BLaER1 treated with 17β-estradiol and CSF1 and Interleukin-3, amounts not matched to agents 10 nM and 100 nM (cell line): ENCODE measurements around the gene NDUFB8.

ENCODE experiments used
- H3K27ac ChIP-seq, 11 experiments: shearing (Covaris generic); formaldehyde crosslinking; 2 replicates each; pipeline ENCODE4 v1.8.1; 2022
- H3K27me3 ChIP-seq, 11 experiments: shearing (Covaris generic); formaldehyde crosslinking; 2 replicates each; pipeline ENCODE4 v1.8.1; 2022
- H3K36me3 ChIP-seq, 11 experiments: shearing (Covaris generic); formaldehyde crosslinking; 2 replicates each; pipeline ENCODE4 v1.8.1; 2022
- H3K4me1 ChIP-seq, 10 experiments: shearing (Covaris generic); formaldehyde crosslinking; 2 replicates each; pipeline ENCODE4 v1.8.1; 2022
- H3K4me2 ChIP-seq, 11 experiments: shearing (Covaris generic); formaldehyde crosslinking; 2 replicates each; pipeline ENCODE4 v1.8.1; 2022
- H3K4me3 ChIP-seq, 10 experiments: shearing (Covaris generic); formaldehyde crosslinking; 2 replicates each; pipeline ENCODE4 v1.8.1; 2022
- H3K9ac ChIP-seq, 11 experiments: shearing (Covaris generic); formaldehyde crosslinking; 2 replicates each; pipeline ENCODE4 v1.8.1; 2022
- H3K9me3 ChIP-seq, 11 experiments: shearing (Covaris generic); formaldehyde crosslinking; replicated peaks in 1 of 11; 2 replicates each; pipeline ENCODE4 v1.8.1; 2022
- H4K20me1 ChIP-seq, 11 experiments: shearing (Covaris generic); formaldehyde crosslinking; 2 replicates each; pipeline ENCODE4 v1.8.1; 2022
- Cebpa-rat ChIP-seq, 11 experiments: shearing (Covaris generic); IDR thresholded peaks; 2 replicates each; pipeline ENCODE4 v1.8.1; 2022

The NDUFB8 gene

GRCh38 chr10:100553929-100554328, 24.3 kb upstream of the NDUFB8 start:
- H3K9ac ChIP-seq: no peak overlapping the region
- no peaks in the 10 kb centered on the region for H3K27me3 ChIP-seq
- H4K20me1 ChIP-seq: peaks cover 0 to 27% (median 0%) of the 10 kb centered on the region in 11 experiments; a peak in 7 of 22 replicates
- H3K4me3 ChIP-seq: no peak overlapping the region
- no peak overlapping the region for H3K27ac ChIP-seq
- H3K4me2 ChIP-seq: no peak overlapping the region
- H3K9me3 ChIP-seq: no peaks in the 10 kb centered on the region
- TF ChIP-seq Cebpa-rat (IDR thresholded peaks at IDR 0.05): no peak
- H3K4me1 ChIP-seq: peaks cover 23 to 42% (median 31%) of the 10 kb centered on the region in 10 experiments
- H3K36me3 ChIP-seq: peaks cover 34 to 89% (median 47%) of the 10 kb centered on the region in 11 experiments

GRCh38 chr10:100551738-100552137, 22.1 kb upstream of the NDUFB8 start:
- no peak for TF ChIP-seq Cebpa-rat (IDR thresholded peaks at IDR 0.05)
- H3K9me3 ChIP-seq: no peaks in the 10 kb centered on the region
- peaks cover 0 to 32% (median 0%) of the 10 kb centered on the region in 11 experiments; a peak in 9 of 22 replicates for H4K20me1 ChIP-seq
- peak overlapping the region; percentile 32 to 71 (median 56); a peak in 21 of 22 replicates for H3K4me2 ChIP-seq
- H3K4me1 ChIP-seq: peaks cover 29 to 42% (median 31%) of the 10 kb centered on the region in 10 experiments
- H3K9ac ChIP-seq: peak overlapping the region in 2 of 11 experiments; percentile 2 to 6; a peak in 2 of 22 replicates
- H3K36me3 ChIP-seq: peaks cover 56 to 90% (median 62%) of the 10 kb centered on the region in 11 experiments
- no peaks in the 10 kb centered on the region for H3K27me3 ChIP-seq
- H3K27ac ChIP-seq: peak overlapping the region in 7 of 11 experiments; percentile 11 to 43 (median 28); a peak in 9 of 22 replicates
- no peak overlapping the region for H3K4me3 ChIP-seq

GRCh38 chr10:100551196-100551595, 21.5 kb upstream of the NDUFB8 start:
- peak overlapping the region in 4 of 11 experiments; percentile 14 to 46 (median 40); a peak in 4 of 22 replicates for H3K27ac ChIP-seq
- no peaks in the 10 kb centered on the region for H3K9me3 ChIP-seq
- H4K20me1 ChIP-seq: peaks cover 0 to 32% (median 0%) of the 10 kb centered on the region in 11 experiments; a peak in 9 of 22 replicates
- H3K4me1 ChIP-seq: peaks cover 29 to 42% (median 31%) of the 10 kb centered on the region in 10 experiments
- no peak overlapping the region for H3K4me3 ChIP-seq
- H3K9ac ChIP-seq: peak overlapping the region in 4 of 11 experiments; percentile 3 to 34 (median 16); a peak in 2 of 22 replicates
- H3K27me3 ChIP-seq: no peaks in the 10 kb centered on the region
- TF ChIP-seq Cebpa-rat (IDR thresholded peaks at IDR 0.05): no peak
- H3K36me3 ChIP-seq: peaks cover 55 to 90% (median 65%) of the 10 kb centered on the region in 11 experiments
- peak overlapping the region; percentile 32 to 71 (median 56) for H3K4me2 ChIP-seq

- no peak for TF ChIP-seq Cebpa-rat (IDR thresholded peaks at IDR 0.05)
- H3K9me3 ChIP-seq: no peaks in the 10 kb centered on the region
- no peak overlapping the region for H3K27ac ChIP-seq
- peaks cover under 1 to 10% (median 2%) of the 10 kb centered on the region in 10 experiments; a peak in 12 of 20 replicates for H3K4me1 ChIP-seq
- H4K20me1 ChIP-seq: peaks cover 0 to 54% (median 15%) of the 10 kb centered on the region in 11 experiments; a peak in 13 of 22 replicates
- H3K36me3 ChIP-seq: peaks cover 97 to 100% (median 99%) of the 10 kb centered on the region in 11 experiments
- H3K27me3 ChIP-seq: no peaks in the 10 kb centered on the region
- H3K4me2 ChIP-seq: no peak overlapping the region
- no peak overlapping the region for H3K9ac ChIP-seq
- H3K4me3 ChIP-seq: no peak overlapping the region
Observed at GRCh38 chr10:100544950-100545349, 15.3 kb upstream of the NDUFB8 start.

GRCh38 chr10:100537475-100537874, 7.8 kb upstream of the NDUFB8 start:
- Histone ChIP-seq H3K4me2 (peak overlapping the region; percentile 82 to 96 (median 90)), H4K20me1 (peaks cover 0 to 44% (median 23%) of the 10 kb centered on the region in 11 experiments; a peak in 13 of 22 replicates), H3K4me1 (peaks cover 33 to 43% (median 40%) of the 10 kb centered on the region in 10 experiments), H3K9me3 (peaks cover 0 to 4% (median 0%) of the 10 kb centered on the region in 11 experiments; a peak in 4 of 22 replicates), H3K27ac (peak overlapping the region in 2 of 11 experiments; percentile 83; a peak in 1 of 22 replicates), H3K9ac (peak overlapping the region; percentile 11 to 81 (median 38); a peak in 15 of 22 replicates), H3K4me3 (peak overlapping the region in 9 of 10 experiments; percentile 58 to 76 (median 69); a peak in 13 of 20 replicates), H3K36me3 (peaks cover 41 to 53% (median 48%) of the 10 kb centered on the region in 11 experiments), H3K27me3 (no peaks in the 10 kb centered on the region)
- TF ChIP-seq Cebpa-rat (IDR thresholded peaks at IDR 0.05): no peak

- H3K4me3 ChIP-seq: peak within 1 kb of the TSS; percentile 58 to 76 (median 68)
Observed at GRCh38 chr10:100535715-100536353, 6.2 kb upstream of the NDUFB8 start, which contains the start of gene HIF1AN. Gene HIF1AN, plus strand, starts transcription at chr10:100535943. Its CDS starts 16 bp downstream, at chr10:100535959.

GRCh38 chr10:100535338-100535714, 5.7 kb upstream of the NDUFB8 start:
- H3K4me3 ChIP-seq: peak overlapping the region; percentile 58 to 76 (median 68)
- peak overlapping the region; percentile 41 to 85 (median 76); a peak in 18 of 22 replicates for H3K27ac ChIP-seq
- H3K4me1 ChIP-seq: peaks cover 33 to 44% (median 40%) of the 10 kb centered on the region in 10 experiments
- H3K4me2 ChIP-seq: peak overlapping the region; percentile 76 to 96 (median 88)
- no peaks in the 10 kb centered on the region for H3K27me3 ChIP-seq
- H3K36me3 ChIP-seq: peaks cover 20 to 31% (median 27%) of the 10 kb centered on the region in 11 experiments
- TF ChIP-seq Cebpa-rat (IDR thresholded peaks at IDR 0.05): no peak
- H3K9me3 ChIP-seq: peaks cover 0 to 14% (median 7%) of the 10 kb centered on the region in 11 experiments; a peak in 13 of 22 replicates
- H4K20me1 ChIP-seq: peaks cover 0 to 25% (median 14%) of the 10 kb centered on the region in 11 experiments; a peak in 12 of 22 replicates
- peak overlapping the region; percentile 62 to 81 (median 78) for H3K9ac ChIP-seq

More at GRCh38 chr10:100535715-100536353, 6.2 kb upstream of the NDUFB8 start, which contains the start of gene HIF1AN:
- Histone ChIP-seq H3K9ac (peak within 1 kb of the TSS; percentile 72 to 81 (median 78)), H3K36me3 (peaks cover 25 to 36% (median 32%) of the 10 kb centered on the region in 11 experiments), H3K4me2 (peak within 1 kb of the TSS; percentile 82 to 96 (median 90)), H3K4me1 (peaks cover 33 to 43% (median 40%) of the 10 kb centered on the region in 10 experiments), H3K27ac (peak within 1 kb of the TSS; percentile 65 to 87 (median 78); a peak in 21 of 22 replicates), H3K9me3 (peaks cover 0 to 14% (median 7%) of the 10 kb centered on the region in 11 experiments; a peak in 13 of 22 replicates), H4K20me1 (peaks cover 0 to 30% (median 19%) of the 10 kb centered on the region in 11 experiments; a peak in 13 of 22 replicates), H3K27me3 (no peaks in the 10 kb centered on the region)
- TF ChIP-seq Cebpa-rat (IDR thresholded peaks at IDR 0.05): no peak

- Histone ChIP-seq H3K4me1 (peaks cover 37 to 50% (median 46%) of the 10 kb centered on the region in 10 experiments), H3K9me3 (peaks cover 0 to 14% (median 7%) of the 10 kb centered on the region in 11 experiments; a peak in 13 of 22 replicates), H3K27ac (peak overlapping the region in 5 of 11 experiments; percentile 76 to 83 (median 83); a peak in 10 of 22 replicates), H3K4me2 (peak overlapping the region; percentile 76 to 96 (median 88)), H3K36me3 (peaks cover 14 to 25% (median 21%) of the 10 kb centered on the region in 11 experiments), H3K9ac (peak overlapping the region in 6 of 11 experiments; percentile 76 to 81 (median 78); a peak in 6 of 22 replicates), H3K4me3 (peak overlapping the region in 8 of 10 experiments; percentile 58 to 76 (median 69); a peak in 15 of 20 replicates), H4K20me1 (peaks cover 0 to 22% (median 9%) of the 10 kb centered on the region in 11 experiments; a peak in 11 of 22 replicates), H3K27me3 (no peaks in the 10 kb centered on the region)
- no peak for TF ChIP-seq Cebpa-rat (IDR thresholded peaks at IDR 0.05)
Observed at GRCh38 chr10:100534726-100535125, 5.1 kb upstream of the NDUFB8 start.
